Measurements from ENCODE around the gene MTX3.

The MTX3 gene

GRCh38 chr5:80035839-80036238 is 44.8 kb upstream of the MTX3 start:
- no peaks in the 10 kb centered on the region for H3K36me3 ChIP-seq (ENCODE audit: control insufficient read depth in 1 of 2, insufficient read depth in 2 of 2, low read depth in 1 of 2, low read length in 2 of 2)
- no peak overlapping the region for H4K8ac ChIP-seq (ENCODE audit: low read length)
- no peak overlapping the region for H3K4ac ChIP-seq (ENCODE audit: low read depth in 1 of 2, low read length in 2 of 2)
- no peak for DNase-seq
- no peak overlapping the region for H3K18ac ChIP-seq (ENCODE audit: low read depth in 1 of 2, low read length in 2 of 2)
- no peak overlapping the region for H2BK15ac ChIP-seq (ENCODE audit: low read depth, poor library complexity, severe bottlenecking)
- H3K23ac ChIP-seq (ENCODE audit: low read length in 2 of 2) = no peak overlapping the region
- H3K4me2 ChIP-seq (ENCODE audit: low read length, poor library complexity, severe bottlenecking) = no peak overlapping the region
- H3K4me1 ChIP-seq (ENCODE audit: control insufficient read depth, insufficient read depth, low read depth, low read length) = peaks cover 7% of the 10 kb centered on the region
- no peak overlapping the region for H3K14ac ChIP-seq (ENCODE audit: low read length in 2 of 2)
- no peak overlapping the region for H2AK5ac ChIP-seq (ENCODE audit: low read length, severe bottlenecking)
- 55% methylated on average over 7 of the region's 7 CpGs for WGBS
- no peak overlapping the region for H2AFZ ChIP-seq (ENCODE audit: low read depth, low read length)
- H2BK5ac ChIP-seq (ENCODE audit: low read depth, low read length, poor library complexity, severe bottlenecking) = no peak overlapping the region
- H4K91ac ChIP-seq (ENCODE audit: low read length) = no peak overlapping the region
- H3K79me1 ChIP-seq (replicated peaks; ENCODE audit: low read length, poor library complexity, severe bottlenecking) = no peaks in the 10 kb centered on the region
- no peak overlapping the region for H2BK12ac ChIP-seq (ENCODE audit: low read length in 2 of 2)
- H3K27me3 ChIP-seq (ENCODE audit: control insufficient read depth in 1 of 2, insufficient read depth in 1 of 2, low read length in 2 of 2) = peaks cover 63 to 83% of the 10 kb centered on the region in 2 experiments
- H3K4me3 ChIP-seq (ENCODE audit: insufficient read depth in 1 of 2, low read depth in 1 of 2, low read length in 2 of 2) = no peak overlapping the region
- no peak overlapping the region for H3K9ac ChIP-seq (ENCODE audit: low read length)
- no peaks in the 10 kb centered on the region for H3K9me3 ChIP-seq (ENCODE audit: control insufficient read depth, low read length)
- no peak overlapping the region for H3K27ac ChIP-seq (ENCODE audit: low read length, poor library complexity, severe bottlenecking)
- H2BK120ac ChIP-seq (ENCODE audit: low read depth, low read length) = no peak overlapping the region

DNA sequence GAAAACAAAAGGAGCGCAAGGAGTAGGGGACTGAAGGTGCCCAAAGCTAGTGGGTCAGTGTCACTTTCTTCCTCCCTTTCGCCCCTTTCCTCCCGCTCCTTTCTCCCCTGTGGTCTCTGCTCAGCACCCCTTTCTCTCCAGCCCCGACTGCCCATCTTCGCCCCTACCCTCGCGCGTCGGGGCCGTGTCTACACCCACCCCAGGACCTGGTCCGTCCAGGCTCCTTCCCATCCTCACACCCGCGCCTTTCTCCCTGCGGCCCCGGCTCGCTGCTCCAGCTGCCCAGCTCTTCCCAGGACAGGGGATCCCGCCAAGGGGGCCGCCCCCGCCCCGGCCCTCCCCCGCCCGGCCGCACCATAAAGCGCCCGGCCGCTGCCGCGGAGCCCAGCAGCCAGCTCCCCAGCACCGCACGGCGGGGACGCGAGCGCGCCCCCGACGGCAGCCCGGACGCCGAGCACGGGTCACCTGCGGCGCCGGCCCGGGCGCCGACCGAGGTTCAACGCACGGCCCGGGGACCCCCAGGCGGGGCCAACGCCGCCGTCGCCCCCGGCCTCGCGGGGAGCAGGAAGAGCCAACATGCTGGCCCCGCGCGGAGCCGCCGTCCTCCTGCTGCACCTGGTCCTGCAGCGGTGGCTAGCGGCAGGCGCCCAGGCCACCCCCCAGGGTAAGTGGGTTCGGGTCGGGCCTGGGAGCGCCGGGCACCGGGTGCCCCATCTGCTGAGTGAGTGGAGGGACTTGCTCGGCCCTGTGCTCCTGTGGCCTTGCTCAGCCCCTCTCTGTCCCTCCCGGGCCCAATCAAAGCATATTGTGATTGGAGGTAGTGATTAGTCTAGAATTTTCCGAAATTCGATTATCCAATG is 44.1 kb upstream of the MTX3 start, which contains the start of gene THBS4:
Gene THBS4, plus strand, starts transcription at position 387 of the 860 bp plus-strand sequence. Its CDS starts 190 bp downstream, at position 577.
- Histone ChIP-seq H4K91ac (ENCODE audit: low read length) (no peak within 1 kb of the TSS), H2BK5ac (ENCODE audit: low read depth, low read length, poor library complexity, severe bottlenecking) (no peak within 1 kb of the TSS), H3K9me3 (ENCODE audit: control insufficient read depth, low read length) (no peaks in the 10 kb centered on the region), H2AK5ac (ENCODE audit: low read length, severe bottlenecking) (no peak within 1 kb of the TSS), H3K79me1 (replicated peaks; ENCODE audit: low read length, poor library complexity, severe bottlenecking) (no peaks in the 10 kb centered on the region), H3K4me3 (ENCODE audit: insufficient read depth in 1 of 2, low read depth in 1 of 2, low read length in 2 of 2) (peak within 1 kb of the TSS; percentile 24 to 58), H3K4ac (ENCODE audit: low read depth in 1 of 2, low read length in 2 of 2) (no peak within 1 kb of the TSS), H3K27ac (ENCODE audit: low read length, poor library complexity, severe bottlenecking) (no peak within 1 kb of the TSS), H3K4me1 (ENCODE audit: control insufficient read depth, insufficient read depth, low read depth, low read length) (peaks cover 7% of the 10 kb centered on the region), H3K27me3 (ENCODE audit: control insufficient read depth in 1 of 2, insufficient read depth in 1 of 2, low read length in 2 of 2) (peaks cover 63 to 78% of the 10 kb centered on the region in 2 experiments), H2BK12ac (ENCODE audit: low read length in 2 of 2) (no peak within 1 kb of the TSS), H3K9ac (ENCODE audit: low read length) (no peak within 1 kb of the TSS), H2AFZ (ENCODE audit: low read depth, low read length) (no peak within 1 kb of the TSS), H3K4me2 (ENCODE audit: low read length, poor library complexity, severe bottlenecking) (peak within 1 kb of the TSS; percentile 48), H3K23ac (ENCODE audit: low read length in 2 of 2) (peak within 1 kb of the TSS in 1 of 2 experiments; percentile 95), H2BK15ac (ENCODE audit: low read depth, poor library complexity, severe bottlenecking) (no peak within 1 kb of the TSS), H2BK120ac (ENCODE audit: low read depth, low read length) (no peak within 1 kb of the TSS), H3K36me3 (ENCODE audit: control insufficient read depth in 1 of 2, insufficient read depth in 2 of 2, low read depth in 1 of 2, low read length in 2 of 2) (no peaks in the 10 kb centered on the region), H4K8ac (ENCODE audit: low read length) (no peak within 1 kb of the TSS), H3K18ac (ENCODE audit: low read depth in 1 of 2, low read length in 2 of 2) (no peak within 1 kb of the TSS), H3K14ac (ENCODE audit: low read length in 2 of 2) (no peak within 1 kb of the TSS)
- WGBS = 4% methylated on average over 53 of the region's 76 CpGs
- DNase-seq = no peak

GRCh38 chr5:80034559-80034958 is 43.5 kb upstream of the MTX3 start:
- peaks cover 7% of the 10 kb centered on the region for H3K4me1 ChIP-seq (ENCODE audit: control insufficient read depth, insufficient read depth, low read depth, low read length)
- no peaks in the 10 kb centered on the region for H3K79me1 ChIP-seq (replicated peaks; ENCODE audit: low read length, poor library complexity, severe bottlenecking)
- H3K4me2 ChIP-seq (ENCODE audit: low read length, poor library complexity, severe bottlenecking) = no peak overlapping the region
- peak overlapping the region in 1 of 2 experiments; percentile 58 for H3K4me3 ChIP-seq (ENCODE audit: insufficient read depth in 1 of 2, low read depth in 1 of 2, low read length in 2 of 2)
- no peak overlapping the region for H4K8ac ChIP-seq (ENCODE audit: low read length)
- H2AK5ac ChIP-seq (ENCODE audit: low read length, severe bottlenecking) = no peak overlapping the region
- 18% methylated on average over 5 of the region's 8 CpGs for WGBS
- no peak overlapping the region for H2AFZ ChIP-seq (ENCODE audit: low read depth, low read length)
- peak; percentile 9 for DNase-seq
- H3K27ac ChIP-seq (ENCODE audit: low read length, poor library complexity, severe bottlenecking) = no peak overlapping the region
- no peaks in the 10 kb centered on the region for H3K9me3 ChIP-seq (ENCODE audit: control insufficient read depth, low read length)
- H2BK5ac ChIP-seq (ENCODE audit: low read depth, low read length, poor library complexity, severe bottlenecking) = no peak overlapping the region
- H2BK120ac ChIP-seq (ENCODE audit: low read depth, low read length) = no peak overlapping the region
- no peak overlapping the region for H3K4ac ChIP-seq (ENCODE audit: low read depth in 1 of 2, low read length in 2 of 2)
- H3K14ac ChIP-seq (ENCODE audit: low read length in 2 of 2) = no peak overlapping the region
- H3K23ac ChIP-seq (ENCODE audit: low read length in 2 of 2) = no peak overlapping the region
- H4K91ac ChIP-seq (ENCODE audit: low read length) = no peak overlapping the region
- H2BK12ac ChIP-seq (ENCODE audit: low read length in 2 of 2) = no peak overlapping the region
- no peak overlapping the region for H2BK15ac ChIP-seq (ENCODE audit: low read depth, poor library complexity, severe bottlenecking)
- no peak overlapping the region for H3K18ac ChIP-seq (ENCODE audit: low read depth in 1 of 2, low read length in 2 of 2)
- H3K9ac ChIP-seq (ENCODE audit: low read length) = no peak overlapping the region
- H3K27me3 ChIP-seq (ENCODE audit: control insufficient read depth in 1 of 2, insufficient read depth in 1 of 2, low read length in 2 of 2) = peaks cover 57 to 71% of the 10 kb centered on the region in 2 experiments
- H3K36me3 ChIP-seq (ENCODE audit: control insufficient read depth in 1 of 2, insufficient read depth in 2 of 2, low read depth in 1 of 2, low read length in 2 of 2) = no peaks in the 10 kb centered on the region

- no peak overlapping the region for H2AFZ ChIP-seq (ENCODE audit: low read depth, low read length)
- H3K4me1 ChIP-seq (ENCODE audit: control insufficient read depth, insufficient read depth, low read depth, low read length) = peaks cover 7% of the 10 kb centered on the region
- no peak overlapping the region for H4K8ac ChIP-seq (ENCODE audit: low read length)
- H3K4me2 ChIP-seq (ENCODE audit: low read length, poor library complexity, severe bottlenecking) = no peak overlapping the region
- H3K4me3 ChIP-seq (ENCODE audit: insufficient read depth in 1 of 2, low read depth in 1 of 2, low read length in 2 of 2) = no peak overlapping the region
- no peaks in the 10 kb centered on the region for H3K36me3 ChIP-seq (ENCODE audit: control insufficient read depth in 1 of 2, insufficient read depth in 2 of 2, low read depth in 1 of 2, low read length in 2 of 2)
- peaks cover 54 to 61% of the 10 kb centered on the region in 2 experiments for H3K27me3 ChIP-seq (ENCODE audit: control insufficient read depth in 1 of 2, insufficient read depth in 1 of 2, low read length in 2 of 2)
- H2BK12ac ChIP-seq (ENCODE audit: low read length in 2 of 2) = no peak overlapping the region
- no peak overlapping the region for H3K23ac ChIP-seq (ENCODE audit: low read length in 2 of 2)
- H2BK120ac ChIP-seq (ENCODE audit: low read depth, low read length) = no peak overlapping the region
- H3K79me1 ChIP-seq (replicated peaks; ENCODE audit: low read length, poor library complexity, severe bottlenecking) = no peaks in the 10 kb centered on the region
- H2AK5ac ChIP-seq (ENCODE audit: low read length, severe bottlenecking) = no peak overlapping the region
- no peak for DNase-seq
- no peak overlapping the region for H3K14ac ChIP-seq (ENCODE audit: low read length in 2 of 2)
- no peak overlapping the region for H2BK5ac ChIP-seq (ENCODE audit: low read depth, low read length, poor library complexity, severe bottlenecking)
- H4K91ac ChIP-seq (ENCODE audit: low read length) = no peak overlapping the region
- no peak overlapping the region for H2BK15ac ChIP-seq (ENCODE audit: low read depth, poor library complexity, severe bottlenecking)
- no peak overlapping the region for H3K18ac ChIP-seq (ENCODE audit: low read depth in 1 of 2, low read length in 2 of 2)
- no peak overlapping the region for H3K4ac ChIP-seq (ENCODE audit: low read depth in 1 of 2, low read length in 2 of 2)
- H3K9me3 ChIP-seq (ENCODE audit: control insufficient read depth, low read length) = no peaks in the 10 kb centered on the region
- H3K9ac ChIP-seq (ENCODE audit: low read length) = no peak overlapping the region
- H3K27ac ChIP-seq (ENCODE audit: low read length, poor library complexity, severe bottlenecking) = no peak overlapping the region
These were observed 42.5 kb upstream of the MTX3 start for GRCh38 chr5:80033513-80033912.

Data from mesenchymal stem cell (in vitro differentiated cells and primary cell).